HG03108 (cell line): Measurements from ENCODE around the gene DIP2C.
A peak's percentile ranks its signal among the peaks of the same experiment; 100 is the strongest.
"Not testable (repeated sequence)": the region's sequence is repeated elsewhere in the genome, so short reads cannot be mapped to it uniquely, and the experiment has no call there.

Source experiments
- ATAC-seq: cut with Tn5 transposase; IDR thresholded peaks from one replicate; pipeline ENCODE4 v1.9.1; 2021; ENCODE audit warnings: moderate library complexity; ENCODE audit not compliant: unreplicated experiment

The DIP2C gene

DNA sequence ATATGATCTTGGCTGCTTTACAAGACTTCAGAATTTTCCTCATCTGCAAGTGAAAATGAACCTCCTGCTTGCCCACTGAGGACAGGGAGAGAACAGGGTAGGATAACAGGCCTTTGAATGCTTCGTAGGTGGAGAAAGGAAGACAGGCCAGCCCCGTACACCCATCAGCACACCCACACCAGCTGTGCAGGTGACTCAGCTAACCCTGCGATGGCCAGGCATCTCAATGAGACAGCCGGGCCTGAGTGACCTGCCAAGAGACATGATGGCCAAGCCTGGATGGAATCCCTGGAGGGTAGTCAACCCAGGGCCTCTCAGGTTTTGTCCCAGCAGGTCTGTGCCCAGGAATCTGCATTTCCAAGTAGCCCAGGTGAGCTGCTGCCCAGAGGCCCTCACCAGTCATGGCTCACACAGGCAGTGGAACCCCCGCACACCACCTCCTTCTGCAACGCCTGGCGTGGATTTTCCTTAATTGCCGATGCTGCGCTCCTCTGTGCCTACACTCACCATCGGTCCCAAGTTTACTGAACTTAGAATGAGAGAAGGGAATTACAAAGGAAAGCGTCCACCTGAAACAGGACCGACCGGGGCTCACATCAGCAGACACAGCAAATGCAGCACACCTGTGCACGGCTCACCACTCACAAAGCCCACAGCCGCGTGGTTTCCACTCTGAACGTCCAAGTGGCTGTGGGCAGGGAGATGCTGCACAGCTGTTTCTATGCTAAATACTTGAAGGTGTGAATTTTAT, 163.7 kb downstream of the DIP2C start:
- no peak for ATAC-seq

DNA sequence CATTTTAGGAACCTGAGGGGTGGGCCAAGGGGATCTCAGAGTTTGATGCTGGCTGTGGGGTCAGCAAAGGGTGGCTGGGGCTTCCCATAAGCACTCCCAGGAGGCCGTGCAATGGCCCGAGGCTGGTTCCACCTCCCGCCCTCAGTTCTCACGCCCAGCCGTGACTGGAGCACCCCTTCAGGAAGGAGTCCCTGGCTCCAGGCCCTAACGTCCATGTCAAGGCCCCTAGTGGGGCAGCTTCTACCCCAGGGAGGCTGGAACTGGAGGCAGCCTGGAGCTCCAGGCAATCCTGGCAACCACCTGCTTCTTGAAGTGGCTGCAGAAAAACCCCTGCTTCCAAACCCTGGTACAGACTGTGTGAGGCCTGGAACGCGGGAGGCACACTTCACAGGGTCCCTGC, 165.5 kb downstream of the DIP2C start:
- no peak for ATAC-seq

DNA sequence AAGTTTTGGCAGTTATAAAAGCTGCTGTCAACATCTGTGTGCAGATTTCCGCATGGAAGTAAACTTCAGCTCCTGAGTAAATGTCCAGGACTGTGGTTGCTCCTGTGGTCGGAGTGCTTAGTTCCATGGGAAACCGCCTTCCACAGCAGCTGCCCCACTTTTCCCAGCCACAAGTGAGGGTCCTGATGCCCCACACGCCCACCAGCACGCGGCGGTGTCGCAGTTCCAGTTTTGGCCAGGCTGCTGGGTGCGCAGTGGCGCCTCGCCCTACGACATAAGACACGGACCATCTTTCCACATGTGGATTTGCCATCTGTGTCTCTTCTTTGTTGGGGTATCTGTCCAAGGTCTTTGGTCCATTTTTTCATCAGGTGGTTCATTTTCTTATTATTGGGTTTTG, 167.1 kb downstream of the DIP2C start:
- ATAC-seq = no peak

DNA sequence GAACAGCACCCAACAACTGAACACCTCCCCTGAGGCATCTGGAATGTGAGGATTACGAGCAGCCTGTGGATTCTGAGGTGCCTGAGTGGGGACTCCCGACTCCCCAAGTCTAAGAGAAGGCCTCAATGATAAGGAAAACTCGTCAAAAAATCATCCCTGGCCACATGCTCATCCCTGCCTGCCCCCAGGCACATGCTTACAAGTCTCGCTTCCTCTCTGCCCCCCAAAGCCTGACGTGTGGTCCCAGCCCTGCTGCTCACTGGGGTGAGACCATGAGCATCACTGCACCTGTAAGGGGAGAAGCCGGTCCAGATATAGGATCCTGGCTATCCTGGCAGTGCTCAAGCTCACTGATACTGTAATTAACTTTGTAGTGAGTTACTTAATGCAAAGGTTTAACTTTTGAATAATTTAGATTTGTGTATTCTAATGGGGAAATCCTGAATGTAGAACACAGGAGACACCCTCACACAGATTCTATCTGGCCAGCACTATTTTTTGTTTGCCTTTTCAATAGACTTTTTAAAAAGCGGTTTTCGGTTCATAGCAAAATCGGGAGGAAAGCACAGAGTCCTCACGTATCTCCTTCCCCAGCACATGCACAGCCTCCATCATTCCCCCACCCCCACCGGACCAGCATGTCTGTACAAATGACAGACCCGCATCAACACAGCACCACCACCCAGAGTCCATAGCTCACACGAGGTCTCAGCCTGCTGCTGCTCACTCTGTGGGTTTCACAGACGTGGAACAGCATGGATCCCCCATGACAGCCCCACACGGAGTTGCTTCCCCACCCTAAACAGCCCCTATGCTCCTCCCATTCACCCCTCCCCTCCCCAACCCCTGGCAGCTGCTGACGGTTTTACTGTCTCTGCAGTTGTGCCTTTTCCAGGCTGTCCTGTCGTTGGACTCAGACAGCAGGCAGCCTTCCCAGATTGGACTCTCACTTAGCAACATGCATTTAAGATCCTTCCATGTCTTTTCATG, 167.9 kb downstream of the DIP2C start:
- no peak for ATAC-seq

DNA sequence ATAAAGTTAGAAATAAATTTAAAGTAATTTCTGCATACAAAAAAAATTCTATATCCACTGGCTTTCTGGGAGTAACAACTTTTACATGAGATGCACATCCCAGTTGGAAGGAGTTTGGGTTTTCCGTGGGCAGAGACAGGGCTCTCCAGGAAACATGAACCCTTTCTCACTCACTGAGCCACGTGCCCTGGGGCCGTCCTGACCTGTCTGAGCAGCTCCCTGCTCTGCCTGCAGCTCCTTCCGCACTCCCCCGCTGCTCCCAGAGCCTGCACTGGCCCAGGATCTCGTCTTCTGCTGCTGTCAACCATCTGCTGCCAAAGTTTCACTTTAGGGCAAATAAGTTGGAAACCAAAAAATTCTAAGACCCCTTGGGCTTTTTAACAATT, 169.1 kb downstream of the DIP2C start:
- ATAC-seq = no peak

DNA sequence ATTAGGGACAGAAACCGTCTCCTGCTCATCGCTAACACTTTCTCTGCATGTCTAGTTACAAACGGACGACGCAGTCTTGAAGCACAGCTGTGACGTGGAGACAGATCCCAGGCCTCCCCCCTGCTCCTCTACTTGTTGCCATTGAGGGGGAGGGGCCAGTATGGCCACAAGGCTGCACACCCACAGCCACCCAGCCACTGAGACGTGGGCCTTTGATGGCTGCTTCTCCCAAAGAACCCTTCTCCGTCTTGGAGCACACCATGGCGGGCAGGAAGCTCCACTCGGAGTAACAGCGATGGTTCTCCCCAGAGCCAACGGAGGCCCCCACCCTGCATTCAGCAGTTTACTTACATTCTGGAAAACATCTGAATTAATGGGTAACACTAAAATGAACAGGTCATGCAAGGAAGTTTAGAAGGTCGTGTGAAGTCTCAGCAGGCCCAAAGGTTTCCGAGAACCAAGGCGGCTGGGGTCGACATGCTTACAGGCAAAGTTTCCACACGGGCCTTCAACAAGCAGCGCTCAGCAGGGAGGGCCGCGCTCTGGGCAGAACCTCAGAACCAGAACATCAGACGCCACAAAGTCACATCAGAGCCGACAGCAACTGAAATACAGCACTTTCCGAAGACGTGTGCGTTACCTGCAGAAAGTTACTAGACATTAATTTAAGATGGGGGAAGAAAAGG, 169.6 kb downstream of the DIP2C start:
- ATAC-seq = no peak

DNA sequence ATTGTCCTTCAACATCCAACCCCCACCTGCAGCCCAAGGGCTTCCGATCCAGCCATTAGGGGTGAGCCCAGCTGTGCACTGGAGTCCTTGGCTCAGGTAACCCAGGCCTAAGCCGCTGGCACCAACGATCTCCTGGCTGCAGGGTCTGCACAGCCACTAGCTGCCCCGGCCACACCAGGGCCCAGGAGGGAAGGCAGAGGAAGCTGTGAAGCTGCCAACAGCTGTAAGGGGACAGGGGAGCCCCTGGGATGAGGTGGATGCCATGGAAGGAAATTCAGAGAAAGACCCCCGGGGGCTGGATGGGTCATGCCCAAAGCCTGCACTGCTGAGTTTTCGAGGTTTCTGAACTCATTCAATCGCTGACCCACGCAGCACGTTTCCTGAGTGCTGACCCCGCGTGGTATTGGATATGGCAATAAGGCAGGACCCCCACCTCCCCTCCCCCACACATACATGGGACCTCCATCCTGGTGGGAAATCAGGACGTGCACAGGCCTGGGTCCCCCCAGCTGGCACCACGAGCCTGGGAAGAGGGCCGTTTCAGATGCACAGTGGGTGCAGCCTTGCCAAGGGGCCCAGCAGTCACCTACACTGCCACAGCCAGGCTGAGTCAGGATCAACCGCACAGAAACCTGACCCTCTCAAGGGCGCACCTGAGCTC, 170.3 kb downstream of the DIP2C start:
- ATAC-seq = no peak

DNA sequence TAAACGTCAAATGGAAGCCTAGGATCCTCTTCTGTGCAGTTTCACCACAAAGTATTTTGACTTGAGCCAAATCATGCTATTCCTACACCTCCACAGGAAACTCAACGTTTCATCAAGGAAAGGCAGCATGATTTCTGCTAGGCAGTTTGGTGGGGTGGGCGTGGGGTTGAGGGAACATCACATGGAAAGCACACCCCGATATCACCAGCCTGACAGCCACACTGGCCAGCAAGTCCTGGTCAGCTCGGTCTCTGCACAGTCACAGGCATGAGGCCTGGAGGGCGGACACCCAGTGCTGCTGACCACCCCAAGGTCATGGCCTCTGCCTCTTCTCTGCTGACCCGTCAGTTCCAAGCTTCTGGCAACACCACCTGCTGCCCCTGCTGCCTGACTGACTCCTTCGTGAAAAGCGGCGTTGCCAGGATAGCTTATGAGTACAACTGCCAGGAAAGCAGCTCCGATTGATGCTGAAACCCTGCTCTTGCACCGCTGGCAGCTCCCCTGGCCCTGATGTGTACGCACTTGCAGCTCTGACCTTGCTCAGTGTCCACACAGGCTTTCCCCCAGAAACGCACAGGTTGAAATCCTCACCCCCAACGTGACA, 171.5 kb downstream of the DIP2C start:
- no peak for ATAC-seq

DNA sequence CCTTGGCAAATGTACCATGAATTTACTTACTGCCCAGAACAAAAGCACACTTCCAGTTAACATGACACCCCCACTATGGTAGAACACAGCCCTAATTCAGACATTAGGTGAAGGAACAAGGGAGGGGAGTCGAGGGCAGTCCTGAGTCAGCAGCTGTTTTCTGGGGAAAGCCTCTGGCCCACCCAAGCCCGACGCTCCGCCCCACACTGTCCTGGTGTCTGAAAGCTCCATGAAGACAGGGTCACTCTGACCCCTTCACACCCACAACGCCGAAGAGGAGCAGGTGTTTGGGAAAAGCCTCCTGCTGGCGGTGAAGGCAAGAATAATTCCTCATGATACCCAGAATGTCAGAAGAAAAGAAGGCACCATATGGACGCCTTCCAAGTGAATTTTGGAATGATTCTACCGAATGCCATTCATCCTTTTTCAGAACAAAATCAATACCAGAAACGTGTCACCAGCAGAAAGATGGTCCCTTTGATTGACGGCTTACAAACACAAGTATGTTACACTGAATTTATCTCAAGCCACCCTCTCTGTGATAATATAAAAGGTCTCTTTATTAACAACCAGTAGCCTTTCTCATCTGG, 172.1 kb downstream of the DIP2C start:
- no peak for ATAC-seq

DNA sequence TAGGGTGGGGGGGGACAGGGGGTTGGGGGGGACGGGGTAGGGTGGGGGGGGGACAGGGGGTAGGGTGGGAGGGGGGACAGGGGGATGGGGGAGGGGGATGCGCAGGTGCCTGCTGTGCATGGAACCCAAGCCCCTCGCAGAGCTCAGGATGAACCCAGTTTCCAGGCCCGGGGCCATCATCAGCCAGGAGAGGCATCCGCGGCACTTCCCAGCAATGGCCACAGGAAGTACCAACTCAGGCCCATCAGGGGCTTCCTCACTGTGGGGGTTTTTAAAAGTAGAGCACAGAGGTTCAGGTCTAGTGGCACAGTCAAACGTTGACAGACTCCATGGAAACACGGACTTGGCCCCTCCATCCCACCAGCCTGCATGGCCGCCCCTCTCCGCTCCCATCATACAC, 172.7 kb downstream of the DIP2C start:
- ATAC-seq = no peak

DNA sequence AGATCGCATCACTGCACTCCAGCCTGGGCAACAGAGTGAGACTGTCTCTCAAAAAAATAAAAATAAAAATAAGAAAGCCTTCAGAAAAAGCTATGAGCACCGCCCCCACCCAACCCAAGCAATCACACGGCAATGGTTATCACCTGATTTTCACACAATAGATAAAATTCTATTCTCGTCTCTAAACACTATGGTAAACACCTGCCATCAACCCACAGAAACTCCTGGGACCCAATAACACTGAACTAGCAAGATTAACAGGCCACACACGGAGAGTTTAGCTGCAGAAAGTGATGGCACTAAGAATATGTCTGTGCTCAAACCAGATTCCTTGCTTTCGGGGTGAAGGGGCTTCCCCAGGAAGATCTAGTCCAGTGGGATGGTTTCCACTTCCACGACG, 173.8 kb downstream of the DIP2C start:
- no peak for ATAC-seq

DNA sequence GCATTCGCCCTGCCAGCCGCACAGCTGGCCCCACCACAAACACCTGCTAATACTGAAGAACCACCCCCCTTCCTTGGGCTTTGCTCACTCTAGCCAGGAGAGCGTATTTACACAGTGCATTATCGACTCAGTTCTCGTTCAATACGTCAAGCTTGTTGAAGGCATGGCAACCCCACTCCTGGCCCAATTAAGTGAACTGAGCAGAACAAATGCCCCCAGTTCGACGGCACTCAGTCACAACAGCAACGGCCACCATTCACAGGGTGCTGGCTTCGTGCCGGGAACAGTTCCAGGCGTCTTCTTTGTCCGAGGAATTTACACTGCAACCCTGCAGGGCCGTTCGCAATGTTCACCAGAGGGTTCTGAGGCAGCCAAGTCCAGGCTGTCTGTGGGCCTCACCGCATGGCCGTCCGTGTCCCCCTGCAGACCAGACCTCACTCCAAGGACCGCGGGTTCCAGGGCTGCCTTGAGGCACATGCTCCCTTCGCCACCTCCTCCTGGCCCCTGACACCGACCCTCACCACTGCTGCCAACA, 175.3 kb downstream of the DIP2C start:
- ATAC-seq = no peak

DNA sequence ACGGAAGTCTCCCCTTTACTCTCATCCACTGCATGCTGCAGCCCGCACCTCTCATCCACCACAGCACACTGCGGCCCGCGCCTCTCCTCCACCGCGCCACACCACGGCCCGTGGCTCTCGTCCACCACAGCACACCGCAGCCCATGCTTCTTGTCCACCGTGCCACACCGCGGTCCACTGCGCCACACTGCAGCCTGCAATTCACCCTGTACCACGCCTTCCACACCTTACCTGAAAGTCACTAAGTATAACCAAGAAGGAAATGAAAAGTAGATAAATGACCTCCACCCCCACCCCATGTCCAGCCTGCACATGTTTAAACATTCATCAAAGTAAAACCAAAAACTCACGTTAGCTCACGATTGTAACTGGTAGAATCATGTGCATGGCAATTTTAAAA, 176.1 kb downstream of the DIP2C start:
- ATAC-seq = peak; percentile 60

DNA sequence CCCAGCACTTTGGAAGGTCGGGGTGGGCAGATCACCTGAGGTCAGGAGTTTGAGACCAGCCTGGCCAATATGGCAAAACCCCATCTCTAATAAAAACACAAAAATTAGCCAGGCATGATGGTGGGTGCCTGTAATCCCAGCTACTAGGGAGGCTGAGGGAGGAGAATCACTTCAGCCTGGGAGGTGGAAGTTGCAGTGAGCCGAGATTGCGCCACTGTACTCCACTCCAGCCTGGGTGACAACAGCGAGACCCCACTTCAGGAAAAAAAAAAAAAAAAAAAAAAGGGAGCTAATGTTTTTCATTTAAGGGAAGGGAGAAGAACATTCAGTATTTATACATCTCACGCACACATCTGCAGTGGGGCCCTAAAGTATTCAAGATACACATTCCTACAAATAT, 176.8 kb downstream of the DIP2C start:
- not testable (repeated sequence) for ATAC-seq

DNA sequence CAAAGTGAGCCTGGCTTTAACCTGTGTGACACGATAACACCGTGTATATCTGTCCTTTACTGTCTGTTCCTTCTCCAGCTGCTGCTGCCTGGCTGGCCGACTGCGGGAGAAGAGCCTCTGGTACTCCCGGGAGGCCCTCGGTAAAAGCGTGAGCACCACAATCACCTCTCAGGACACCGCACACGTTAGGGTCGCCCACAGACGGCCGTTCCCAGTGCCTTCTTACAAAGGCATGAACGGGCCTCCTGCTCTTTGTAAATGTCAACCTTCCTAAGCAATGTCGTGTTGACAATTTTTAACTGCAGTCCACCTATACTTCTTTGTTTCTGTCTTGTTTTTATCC, 177.6 kb downstream of the DIP2C start:
- ATAC-seq = no peak

DNA sequence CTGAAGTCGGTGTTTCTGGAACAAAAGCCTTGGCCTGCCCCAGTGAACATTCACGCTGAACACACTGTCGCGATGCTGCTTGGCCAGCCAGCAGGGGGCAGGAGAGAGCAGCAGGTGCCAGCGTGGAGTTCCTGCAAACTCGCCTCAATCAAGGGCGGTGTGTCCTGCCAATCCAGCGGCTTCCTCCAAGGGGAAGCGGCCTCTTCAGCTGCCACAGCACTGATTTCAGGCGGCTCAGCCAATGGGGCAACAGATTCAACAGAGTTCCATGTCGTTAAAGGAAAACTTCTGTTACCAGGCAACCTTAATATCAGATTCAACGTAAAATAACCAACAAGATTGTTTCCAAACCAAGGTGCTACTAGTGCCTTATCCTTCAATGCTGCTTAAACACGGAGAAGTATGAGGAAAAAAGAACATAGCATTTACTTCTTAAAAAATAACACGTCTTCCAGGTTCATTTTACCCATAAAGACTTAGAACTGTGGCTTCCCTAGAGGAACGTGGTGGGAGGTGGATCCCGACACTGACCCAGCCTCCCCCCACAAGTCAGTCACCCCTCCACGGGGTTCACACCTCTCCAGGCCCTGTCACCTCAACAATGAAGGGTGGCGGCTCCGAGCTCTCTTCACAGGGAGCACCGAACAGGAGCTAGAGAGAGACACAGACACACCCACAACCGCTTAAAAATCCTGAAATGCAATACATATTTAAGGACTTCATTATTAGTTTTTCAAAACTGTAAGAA, 178.2 kb downstream of the DIP2C start:
- no peak for ATAC-seq

DNA sequence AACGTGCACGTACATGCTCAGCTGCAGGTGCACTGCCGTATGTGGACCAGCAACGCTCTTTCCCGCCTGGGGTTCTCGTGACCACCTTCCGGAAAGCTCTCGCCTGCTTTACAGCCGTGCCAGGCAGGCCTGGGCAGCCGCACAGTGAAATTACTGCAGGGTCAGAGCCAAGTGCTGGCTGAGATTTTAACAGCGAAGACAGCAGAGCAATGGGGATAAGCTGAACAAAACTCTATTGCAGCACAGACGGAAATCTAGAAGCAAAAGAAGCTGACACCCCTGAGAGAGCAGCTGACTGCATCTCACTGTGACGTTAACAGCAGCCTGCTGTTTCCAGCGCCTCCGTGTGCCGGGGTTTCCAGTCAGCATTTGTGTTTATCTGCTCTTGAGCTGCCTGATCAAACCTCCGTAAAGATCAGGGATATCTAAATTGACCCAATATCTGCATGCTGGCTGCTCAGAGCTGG, 179.0 kb downstream of the DIP2C start:
- ATAC-seq = no peak

DNA sequence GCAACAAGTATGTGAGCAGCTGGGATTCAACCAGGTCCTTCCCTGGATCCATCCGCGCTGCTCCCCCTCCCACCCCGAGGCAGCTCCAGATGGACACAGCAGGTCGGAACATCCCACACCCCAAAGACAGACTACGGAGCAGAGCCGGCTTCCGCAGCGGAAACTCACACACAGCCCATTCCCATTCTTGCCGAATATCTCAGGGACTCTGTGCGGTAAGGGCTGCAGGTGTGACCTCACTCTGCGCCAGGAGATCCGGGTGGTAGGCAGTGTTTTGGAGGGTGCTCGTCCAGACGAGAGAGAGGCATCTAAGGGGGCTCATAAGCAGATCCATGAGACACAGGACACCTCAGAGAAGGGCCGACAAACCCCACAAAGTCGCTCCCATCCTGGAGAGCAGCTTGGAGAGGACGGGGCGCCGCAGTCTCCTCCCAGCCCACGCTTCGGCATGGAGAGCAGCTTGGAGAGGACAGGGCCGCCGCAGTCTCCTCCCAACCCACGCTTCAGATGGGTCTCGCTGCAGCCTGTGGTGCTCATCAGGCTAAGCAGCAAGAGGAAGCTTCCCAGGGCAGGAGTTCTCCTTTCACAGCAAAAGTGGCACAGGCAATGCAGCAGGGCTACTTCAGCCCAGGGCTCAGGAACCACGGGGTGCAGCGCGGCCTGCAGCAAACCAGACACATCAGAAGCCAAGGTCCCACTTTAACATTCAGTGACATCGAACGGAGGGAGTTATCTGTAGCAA, 179.9 kb downstream of the DIP2C start:
- no peak for ATAC-seq

DNA sequence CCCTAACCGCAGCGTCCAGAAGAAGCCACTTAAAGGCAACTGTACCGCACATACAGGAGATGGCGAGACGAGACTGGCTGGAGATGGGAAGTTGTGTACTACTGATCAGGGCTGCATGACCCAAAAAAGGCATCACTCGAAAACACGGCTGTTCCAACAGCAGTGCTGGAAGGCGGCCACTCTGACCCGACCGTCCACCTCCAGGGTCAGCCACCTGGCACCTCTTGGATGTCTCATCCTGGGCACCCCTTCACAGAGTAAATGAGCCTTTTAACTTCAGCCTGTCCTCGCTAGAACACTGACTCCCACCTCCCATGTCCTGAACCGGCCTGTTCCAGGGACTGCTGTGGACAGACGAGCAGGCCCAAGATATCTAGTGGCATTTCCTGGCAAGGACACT, 180.7 kb downstream of the DIP2C start:
- ATAC-seq = no peak
